K562 (cell line): ENCODE data around the gene RAD50. TPM values are rescaled to one million over a fixed set of nuclear protein-coding genes. Genes with fewer than 3 reads are reported as not detected.

Experiments used
- CEBPG ChIP-seq, 3 experiments: fragments of 200-800 bp in 1 of 3; sonication (Bioruptor generic) in 1 of 3; sonication (generic) in 1 of 3; formaldehyde crosslinking in 1 of 3; IDR thresholded peaks in 2 of 3; conservative IDR thresholded peaks in 1 of 3; 2 replicates each; pipeline versions ENCODE4 v1.6.1 to v1.8.0; 2016 to 2022; ENCODE audit warnings: missing compliant biosample characterization in 2 of 3, missing genetic modification characterization in 2 of 3, mild to moderate bottlenecking in 1 of 3, missing genetic modification reagents in 1 of 3
- DPF2 ChIP-seq: fragments of 450-650 bp; IDR thresholded peaks from 2 replicates; pipeline ENCODE4 v1.6.1; 2016
- EGR1 ChIP-seq: fragments of 450-650 bp; conservative IDR thresholded peaks from 2 replicates; pipeline ENCODE4 v1.6.1; 2017; ENCODE audit warnings: mild to moderate bottlenecking
- KDM5B ChIP-seq: fragments of 200-600 bp; sonication (generic); IDR thresholded peaks from 2 replicates; pipeline ENCODE4 v1.6.1; 2012; ENCODE audit warnings: low read depth, mild to moderate bottlenecking, moderate library complexity, low read length, control low read depth, inconsistent platforms; ENCODE audit not compliant: insufficient replicate concordance
- MIER1 ChIP-seq: fragments of 450-650 bp; IDR thresholded peaks from 2 replicates; pipeline ENCODE4 v1.6.1; 2016; ENCODE audit warnings: antibody characterized with exemption, mild to moderate bottlenecking, low read depth
- PRPF4 ChIP-seq: fragments of 200-400 bp; formaldehyde crosslinking; IDR thresholded peaks from one replicate; pipeline ENCODE4 v1.6.1; 2017; ENCODE audit warnings: low read length, low read depth, mild to moderate bottlenecking; ENCODE audit not compliant: insufficient read depth, poor library complexity, severe bottlenecking
- SP2 ChIP-seq: IDR thresholded peaks from 2 replicates; pipeline ENCODE4 v1.6.1; 2011; ENCODE audit warnings: mild to moderate bottlenecking, low read depth, low read length, moderate library complexity; ENCODE audit not compliant: poor library complexity, severe bottlenecking; ENCODE audit errors: extremely low read depth
- SPI1 ChIP-seq: IDR thresholded peaks from 2 replicates; pipeline ENCODE4 v1.6.1; 2011; ENCODE audit warnings: low read depth, low read length, control low read depth, borderline replicate concordance
- STAT5B ChIP-seq: fragments of 250-450 bp; sonication (Bioruptor Pico); IDR thresholded peaks from 2 replicates; pipeline ENCODE4 v1.8.0; 2021; ENCODE audit warnings: mild to moderate bottlenecking, inconsistent platforms
- ZFPM2 ChIP-seq: fragments of 250-450 bp; sonication (Bioruptor Pico); IDR thresholded peaks from 2 replicates; pipeline ENCODE4 v1.5.1; 2022; ENCODE audit warnings: mild to moderate bottlenecking
- ZNF780A ChIP-seq: fragments of 250-450 bp; sonication (Bioruptor Pico); IDR thresholded peaks from 2 replicates; pipeline ENCODE4 v1.5.0; 2021; ENCODE audit warnings: mild to moderate bottlenecking
- polyA plus RNA-seq, 8 experiments: library from polyadenylated mRNA; depleted of rRNA in 4 of 8; stranded (reverse) in 5 of 8; unstranded in 3 of 8; fragments of >200 nt; fragmentation: Nextera tagmentation in 2 of 8; fragmentation: Illumina TruSeq in 1 of 8; extraction: Ambion mirVana in 2 of 8; extraction: Trizol in 1 of 8; gene quantifications; 2 replicates each; pipeline versions ENCODE4 v1.2.1 to v1.2.3, GENCODE V29; 2011 to 2014; ENCODE audit warnings: inconsistent platforms in 1 of 8, missing spikeins in 1 of 8
- total RNA-seq, 7 experiments: library from RNA; depleted of rRNA in 6 of 7; stranded (reverse); fragments of >200 nt in 6 of 7; fragmentation: Illumina TruSeq in 2 of 7; extraction: Trizol in 2 of 7; gene quantifications; 2 replicates each; pipeline versions ENCODE4 v1.2.1 to v1.2.3, GENCODE V29; 2011 to 2021; ENCODE audit warnings: low replicate concordance in 1 of 7
- TF ChIP-seq, protein P1 (sequence below): sonication (generic); formaldehyde crosslinking; IDR thresholded peaks from 2 replicates; pipeline ENCODE4 v1.8.0; 2022; ENCODE audit warnings: missing genetic modification reagents, mild to moderate bottlenecking, moderate library complexity, borderline replicate concordance
- TF ChIP-seq, protein P2 (sequence below), 2 experiments: IDR thresholded peaks in 1 of 2; conservative IDR thresholded peaks in 1 of 2; 2 replicates each; pipeline ENCODE4 v1.6.1; 2016; ENCODE audit warnings: low read depth in 2 of 2, mild to moderate bottlenecking in 1 of 2, missing compliant biosample characterization in 1 of 2, missing genetic modification characterization in 1 of 2, moderate library complexity in 1 of 2
- TF ChIP-seq, protein P3 (sequence below), 2 experiments: fragments of 450-650 bp in 1 of 2; sonication (generic) in 1 of 2; formaldehyde crosslinking in 1 of 2; IDR thresholded peaks; 2 replicates each; pipeline versions ENCODE4 v1.7.1 to v1.9.0; 2016 to 2022; ENCODE audit warnings: inconsistent platforms in 1 of 2, mild to moderate bottlenecking in 1 of 2, missing genetic modification reagents in 1 of 2

Gene RAD50
- total and polyA plus RNA-seq, 9 of the 15 experiments (the other 6 are each of a cell fraction or from before 2014, with no cell fraction given) = 15.3 to 74.2 (median 44.1) TPM

DNA sequence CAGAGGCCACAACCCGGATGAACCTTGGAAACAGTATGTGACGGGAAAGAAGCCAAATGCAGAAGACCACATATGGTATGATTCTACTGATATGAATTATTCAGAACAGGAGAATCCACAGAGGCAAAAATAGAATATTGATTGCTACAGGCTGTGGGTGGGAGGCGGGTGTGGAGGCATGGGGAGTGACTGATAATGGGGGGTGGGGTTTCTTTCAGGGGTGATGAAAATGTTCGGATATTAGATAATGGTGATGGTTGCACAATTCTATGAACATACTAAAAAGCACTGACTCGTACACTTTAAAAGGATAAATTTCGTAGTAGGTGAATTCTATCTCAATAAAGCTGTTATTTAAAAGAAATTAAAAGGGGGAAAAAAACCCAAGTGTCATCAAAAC, 127.7 kb downstream of the RAD50 start (continued):
- TF ChIP-seq KDM5B = no peak
- TF ChIP-seq DPF2 = peak; percentile 87
- TF ChIP-seq, protein P1, sequence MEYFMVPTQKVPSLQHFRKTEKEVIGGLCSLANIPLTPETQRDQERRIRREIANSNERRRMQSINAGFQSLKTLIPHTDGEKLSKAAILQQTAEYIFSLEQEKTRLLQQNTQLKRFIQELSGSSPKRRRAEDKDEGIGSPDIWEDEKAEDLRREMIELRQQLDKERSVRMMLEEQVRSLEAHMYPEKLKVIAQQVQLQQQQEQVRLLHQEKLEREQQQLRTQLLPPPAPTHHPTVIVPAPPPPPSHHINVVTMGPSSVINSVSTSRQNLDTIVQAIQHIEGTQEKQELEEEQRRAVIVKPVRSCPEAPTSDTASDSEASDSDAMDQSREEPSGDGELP (CRISPR knock-in tag) = no peak
- no peak for TF ChIP-seq ZFPM2 (CRISPR knock-in tag)
- no peak for TF ChIP-seq ZNF780A (CRISPR knock-in tag)
- no peak for TF ChIP-seq STAT5B (CRISPR knock-in tag)
- TF ChIP-seq PRPF4 = no peak
- TF ChIP-seq, protein P2, sequence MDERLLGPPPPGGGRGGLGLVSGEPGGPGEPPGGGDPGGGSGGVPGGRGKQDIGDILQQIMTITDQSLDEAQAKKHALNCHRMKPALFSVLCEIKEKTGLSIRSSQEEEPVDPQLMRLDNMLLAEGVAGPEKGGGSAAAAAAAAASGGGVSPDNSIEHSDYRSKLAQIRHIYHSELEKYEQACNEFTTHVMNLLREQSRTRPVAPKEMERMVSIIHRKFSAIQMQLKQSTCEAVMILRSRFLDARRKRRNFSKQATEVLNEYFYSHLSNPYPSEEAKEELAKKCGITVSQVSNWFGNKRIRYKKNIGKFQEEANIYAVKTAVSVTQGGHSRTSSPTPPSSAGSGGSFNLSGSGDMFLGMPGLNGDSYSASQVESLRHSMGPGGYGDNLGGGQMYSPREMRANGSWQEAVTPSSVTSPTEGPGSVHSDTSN (CRISPR knock-in tag; IDR thresholded peaks at IDR 0.05; ENCODE audit: low read depth) = no peak
- TF ChIP-seq, protein P2 (tag; conservative IDR thresholded peaks at IDR 0.05; ENCODE audit: low read depth) = no peak
- 0 out of 2 replicates have a peak, but pooled peaks have one; percentile 16 for TF ChIP-seq CEBPG (CRISPR knock-in tag; IDR thresholded peaks at IDR 0.05)
- TF ChIP-seq CEBPG (tag; conservative IDR thresholded peaks at IDR 0.05 in 1 of 2, IDR thresholded peaks at IDR 0.05 in 1 of 2) = peak; percentile 70 to 76
- peak; percentile 64 for TF ChIP-seq EGR1
- TF ChIP-seq, protein P3, sequence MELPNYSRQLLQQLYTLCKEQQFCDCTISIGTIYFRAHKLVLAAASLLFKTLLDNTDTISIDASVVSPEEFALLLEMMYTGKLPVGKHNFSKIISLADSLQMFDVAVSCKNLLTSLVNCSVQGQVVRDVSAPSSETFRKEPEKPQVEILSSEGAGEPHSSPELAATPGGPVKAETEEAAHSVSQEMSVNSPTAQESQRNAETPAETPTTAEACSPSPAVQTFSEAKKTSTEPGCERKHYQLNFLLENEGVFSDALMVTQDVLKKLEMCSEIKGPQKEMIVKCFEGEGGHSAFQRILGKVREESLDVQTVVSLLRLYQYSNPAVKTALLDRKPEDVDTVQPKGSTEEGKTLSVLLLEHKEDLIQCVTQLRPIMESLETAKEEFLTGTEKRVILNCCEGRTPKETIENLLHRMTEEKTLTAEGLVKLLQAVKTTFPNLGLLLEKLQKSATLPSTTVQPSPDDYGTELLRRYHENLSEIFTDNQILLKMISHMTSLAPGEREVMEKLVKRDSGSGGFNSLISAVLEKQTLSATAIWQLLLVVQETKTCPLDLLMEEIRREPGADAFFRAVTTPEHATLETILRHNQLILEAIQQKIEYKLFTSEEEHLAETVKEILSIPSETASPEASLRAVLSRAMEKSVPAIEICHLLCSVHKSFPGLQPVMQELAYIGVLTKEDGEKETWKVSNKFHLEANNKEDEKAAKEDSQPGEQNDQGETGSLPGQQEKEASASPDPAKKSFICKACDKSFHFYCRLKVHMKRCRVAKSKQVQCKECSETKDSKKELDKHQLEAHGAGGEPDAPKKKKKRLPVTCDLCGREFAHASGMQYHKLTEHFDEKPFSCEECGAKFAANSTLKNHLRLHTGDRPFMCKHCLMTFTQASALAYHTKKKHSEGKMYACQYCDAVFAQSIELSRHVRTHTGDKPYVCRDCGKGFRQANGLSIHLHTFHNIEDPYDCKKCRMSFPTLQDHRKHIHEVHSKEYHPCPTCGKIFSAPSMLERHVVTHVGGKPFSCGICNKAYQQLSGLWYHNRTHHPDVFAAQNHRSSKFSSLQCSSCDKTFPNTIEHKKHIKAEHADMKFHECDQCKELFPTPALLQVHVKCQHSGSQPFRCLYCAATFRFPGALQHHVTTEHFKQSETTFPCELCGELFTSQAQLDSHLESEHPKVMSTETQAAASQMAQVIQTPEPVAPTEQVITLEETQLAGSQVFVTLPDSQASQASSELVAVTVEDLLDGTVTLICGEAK (IDR thresholded peaks at IDR 0.05) = no peak
- TF ChIP-seq, protein P3 (CRISPR knock-in tag; IDR thresholded peaks at IDR 0.05) = no peak
- TF ChIP-seq SPI1 = no peak
- TF ChIP-seq SP2 = no peak
- no peak for TF ChIP-seq MIER1
